IMR-90 (cell line): Measurements from ENCODE around the gene PHF21B. TPM values are rescaled to one million over a fixed set of nuclear protein-coding genes. Genes with fewer than 3 reads are reported as not detected.

ENCODE experiments used
- ATAC-seq: fragments of 200-7000 bp; cut with Tn5 transposase; 2 replicates; pipeline ENCODE4 v1.9.1; 2020; ENCODE audit warnings: low read depth, mild to moderate bottlenecking, moderate library complexity
- BruUV-seq: library from RNA; stranded (reverse); fragments of 400-500 nt; replicated peaks from 2 replicates; lab custom pipeline; 2021; lab: Mats Ljungman, UMichigan
- CTCF ChIA-PET: fragments of 300-600 bp; formaldehyde crosslinking; extraction: SDS; loops from one replicate; lab custom pipeline; 2021; ENCODE audit warnings: antibody characterized with exemption; lab: Yijun Ruan, JAX
- POLR2A ChIA-PET: fragments of 300-600 bp; sonication (Branson Sonifier 250); formaldehyde crosslinking; loops from one replicate; lab custom pipeline; 2022; ENCODE audit warnings: antibody characterized with exemption; ENCODE audit not compliant: unreplicated experiment; lab: Charles Lee
- DNase-seq: peaks from one replicate; pipeline ENCODE4 v3.0.0; 2013
- H2AFZ ChIP-seq: replicated peaks from 2 replicates; pipeline ENCODE3; 2013; ENCODE audit warnings: low read length, mild to moderate bottlenecking; ENCODE audit not compliant: poor library complexity
- H2AK5ac ChIP-seq: 2 replicates; pipeline ENCODE4 v1.6.1; 2013; ENCODE audit warnings: low read depth, low read length, inconsistent platforms
- H2AK9ac ChIP-seq: replicated peaks from 2 replicates; pipeline ENCODE3; 2013; ENCODE audit warnings: mild to moderate bottlenecking, low read depth, low read length, moderate library complexity; ENCODE audit not compliant: poor library complexity
- H2BK120ac ChIP-seq: 2 replicates; pipeline ENCODE4 v1.6.1; 2013; ENCODE audit warnings: low read depth, low read length, inconsistent platforms
- H2BK15ac ChIP-seq: 3 replicates; pipeline ENCODE4 v1.6.1; 2013; ENCODE audit warnings: low read depth, low read length, inconsistent platforms
- H2BK20ac ChIP-seq: 2 replicates; pipeline ENCODE4 v1.6.1; 2013; ENCODE audit warnings: low read depth, mild to moderate bottlenecking, inconsistent platforms, low read length, moderate library complexity
- H2BK5ac ChIP-seq: 2 replicates; pipeline ENCODE4 v1.6.1; 2013; ENCODE audit warnings: mild to moderate bottlenecking, low read depth, low read length, inconsistent platforms; ENCODE audit not compliant: poor library complexity, severe bottlenecking
- H3K14ac ChIP-seq: replicated peaks from 2 replicates; pipeline ENCODE4 v1.6.1; 2013; ENCODE audit warnings: low read depth, low read length, inconsistent platforms
- H3K18ac ChIP-seq: 2 replicates; pipeline ENCODE4 v1.6.1; 2013; ENCODE audit warnings: low read depth, low read length, control low read depth
- H3K23ac ChIP-seq: 2 replicates; pipeline ENCODE4 v1.6.1; 2013; ENCODE audit warnings: low read depth, low read length, inconsistent platforms
- H3K27ac ChIP-seq: 2 replicates; pipeline ENCODE4 v1.5.1; 2013; ENCODE audit warnings: mild to moderate bottlenecking, control low read depth, low read length; ENCODE audit not compliant: insufficient read depth
- H3K27me3 ChIP-seq: 2 replicates; pipeline ENCODE4 v1.6.1; 2013; ENCODE audit warnings: low read length; ENCODE audit not compliant: control insufficient read depth, insufficient read depth
- H3K36me3 ChIP-seq: 2 replicates; pipeline ENCODE4 v1.6.1; 2013; ENCODE audit warnings: low read length, mixed read lengths; ENCODE audit not compliant: control insufficient read depth, insufficient read depth
- H3K4ac ChIP-seq: 2 replicates; pipeline ENCODE4 v1.6.1; 2013; ENCODE audit warnings: low read depth, low read length, inconsistent platforms
- H3K4me1 ChIP-seq: 2 replicates; pipeline ENCODE4 v1.6.1; 2013; ENCODE audit warnings: low read length, mixed read lengths; ENCODE audit not compliant: control insufficient read depth, insufficient read depth
- H3K4me2 ChIP-seq: 2 replicates; pipeline ENCODE4 v1.6.1; 2013; ENCODE audit warnings: low read depth, mild to moderate bottlenecking, control low read depth, low read length, moderate library complexity
- H3K4me3 ChIP-seq: 2 replicates; pipeline ENCODE4 v1.5.1; 2013; ENCODE audit warnings: low read depth, mild to moderate bottlenecking, control low read depth, low read length, moderate library complexity; ENCODE audit not compliant: insufficient read depth
- H3K56ac ChIP-seq: 2 replicates; pipeline ENCODE4 v1.6.1; 2013; ENCODE audit warnings: low read length, inconsistent platforms; ENCODE audit not compliant: insufficient read depth; ENCODE audit errors: extremely low read depth
- H3K79me1 ChIP-seq, 2 experiments: 2 replicates each; pipeline ENCODE4 v1.6.1; 2013; ENCODE audit warnings: low read length in 2 of 2, inconsistent platforms in 1 of 2, low read depth in 1 of 2
- H3K9ac ChIP-seq: 2 replicates; pipeline ENCODE4 v1.6.1; 2013; ENCODE audit warnings: low read depth, low read length, control low read depth
- H3K9me1 ChIP-seq: 2 replicates; pipeline ENCODE4 v1.6.1; 2013; ENCODE audit warnings: low read length, inconsistent platforms; ENCODE audit not compliant: insufficient read depth
- H3K9me3 ChIP-seq: 2 replicates; pipeline ENCODE4 v1.6.1; 2013; ENCODE audit warnings: low read length; ENCODE audit not compliant: control insufficient read depth, insufficient read depth
- H4K20me1 ChIP-seq: 2 replicates; pipeline ENCODE4 v1.6.1; 2013; ENCODE audit warnings: low read length, inconsistent platforms; ENCODE audit not compliant: insufficient read depth
- H4K5ac ChIP-seq: 2 replicates; pipeline ENCODE4 v1.6.1; 2013; ENCODE audit warnings: mild to moderate bottlenecking, low read depth, low read length, control low read depth
- H4K8ac ChIP-seq, 2 experiments: 2 replicates each; pipeline ENCODE4 v1.6.1; 2013; ENCODE audit warnings: low read depth in 2 of 2, low read length in 2 of 2, control low read depth in 1 of 2, inconsistent platforms in 1 of 2
- H4K91ac ChIP-seq: 2 replicates; pipeline ENCODE4 v1.6.1; 2013; ENCODE audit warnings: low read depth, low read length, inconsistent platforms; ENCODE audit not compliant: insufficient read depth
- BHLHE40 ChIP-seq: fragments of 150-350 bp; IDR thresholded peaks from 2 replicates; pipeline ENCODE4 v1.6.1; 2016; ENCODE audit warnings: mild to moderate bottlenecking, low read depth, low read length
- CEBPB ChIP-seq: IDR thresholded peaks from 2 replicates; pipeline ENCODE4 v1.6.1; 2012; ENCODE audit warnings: low read depth, low read length, improper control_type of control experiment
- CHD1 ChIP-seq: IDR thresholded peaks from 2 replicates; pipeline ENCODE4 v1.6.1; 2012; ENCODE audit warnings: low read depth, low read length, improper control_type of control experiment
- ELK1 ChIP-seq: fragments of 150-350 bp; IDR thresholded peaks from 2 replicates; pipeline ENCODE4 v1.6.1; 2016; ENCODE audit warnings: low read depth, mild to moderate bottlenecking, low read length, moderate library complexity, borderline replicate concordance
- FOS ChIP-seq: fragments of 150-350 bp; IDR thresholded peaks from 2 replicates; pipeline ENCODE4 v1.6.1; 2016; ENCODE audit warnings: low read depth, low read length
- MAFK ChIP-seq: IDR thresholded peaks from 2 replicates; pipeline ENCODE4 v1.6.1; 2012; ENCODE audit warnings: low read depth, low read length, improper control_type of control experiment
- MAZ ChIP-seq: IDR thresholded peaks from 2 replicates; pipeline ENCODE4 v1.6.1; 2012; ENCODE audit warnings: low read depth, mild to moderate bottlenecking, low read length, improper control_type of control experiment, moderate library complexity, borderline replicate concordance
- MXI1 ChIP-seq: IDR thresholded peaks from 2 replicates; pipeline ENCODE4 v1.6.1; 2012; ENCODE audit warnings: low read depth, mild to moderate bottlenecking, low read length, moderate library complexity, borderline replicate concordance
- NFE2L2 ChIP-seq: fragments of 150-350 bp; IDR thresholded peaks from 2 replicates; pipeline ENCODE4 v1.6.1; 2016; ENCODE audit warnings: low read depth, mild to moderate bottlenecking, low read length
- POLR2A ChIP-seq: IDR thresholded peaks from 2 replicates; pipeline ENCODE4 v1.6.1; 2012; ENCODE audit warnings: mild to moderate bottlenecking, low read depth, low read length
- RAD21 ChIP-seq: IDR thresholded peaks from 2 replicates; pipeline ENCODE4 v1.6.1; 2012; ENCODE audit warnings: low read length, improper control_type of control experiment
- RCOR1 ChIP-seq: IDR thresholded peaks from 2 replicates; pipeline ENCODE4 v1.6.1; 2012; ENCODE audit warnings: mild to moderate bottlenecking, low read length, improper control_type of control experiment; ENCODE audit not compliant: insufficient replicate concordance
- RFX5 ChIP-seq: IDR thresholded peaks from 2 replicates; pipeline ENCODE4 v1.8.0; 2012; ENCODE audit warnings: low read depth, mild to moderate bottlenecking, low read length, moderate library complexity
- SMC3 ChIP-seq: fragments of 150-350 bp; IDR thresholded peaks from 2 replicates; pipeline ENCODE4 v1.6.1; 2016; ENCODE audit warnings: low read depth, mild to moderate bottlenecking, antibody characterized with exemption, low read length, moderate library complexity
- WGBS, 2 experiments: methylation state at CpG; one replicate each; pipeline versions ENCODE4 v1.1.5 to v1.1.7; 2013; ENCODE audit warnings: missing lambda C conversion rate in 2 of 2; ENCODE audit not compliant: insufficient read length in 1 of 2; ENCODE audit errors: extremely low coverage in 2 of 2; 5-methylcytosine and 5-hydroxymethylcytosine counted together
- dilution Hi-C: fragments of 300-500 bp; cut with HindIII; formaldehyde crosslinking; loops from one replicate; pipeline ENCODE4 v1.14.3; 2018; ENCODE audit warnings: low sequenced_read_pairs; ENCODE audit not compliant: unreplicated experiment
- in situ Hi-C: fragments of 300-500 bp; cut with MboI; formaldehyde crosslinking; loops from 3 replicates; pipeline ENCODE4 v1.14.3; 2019; ENCODE audit warnings: low sequenced_read_pairs, inconsistent platforms, mixed read lengths
- intact Hi-C: fragments of 100-400 bp; cut with micrococcal nuclease; formaldehyde crosslinking; loops from 2 replicates; pipeline ENCODE4 v1.10.0; 2022
- polyA plus RNA-seq, 3 experiments: library from polyadenylated mRNA; depleted of rRNA; stranded (reverse); fragments of >200 nt; gene quantifications; 2 replicates each; pipeline ENCODE4 v1.2.3, GENCODE V29; 2012; ENCODE audit warnings: low replicate concordance in 1 of 3
- total RNA-seq: library from RNA; depleted of rRNA; stranded (reverse); fragments of >200 nt; gene quantifications from 2 replicates; pipeline ENCODE4 v1.2.3, GENCODE V29; 2012

Gene PHF21B
- total and polyA plus RNA-seq, 2 of the 4 experiments (the other 2 are of a cell fraction) = 0.02 TPM; not detected in 1

DNA sequence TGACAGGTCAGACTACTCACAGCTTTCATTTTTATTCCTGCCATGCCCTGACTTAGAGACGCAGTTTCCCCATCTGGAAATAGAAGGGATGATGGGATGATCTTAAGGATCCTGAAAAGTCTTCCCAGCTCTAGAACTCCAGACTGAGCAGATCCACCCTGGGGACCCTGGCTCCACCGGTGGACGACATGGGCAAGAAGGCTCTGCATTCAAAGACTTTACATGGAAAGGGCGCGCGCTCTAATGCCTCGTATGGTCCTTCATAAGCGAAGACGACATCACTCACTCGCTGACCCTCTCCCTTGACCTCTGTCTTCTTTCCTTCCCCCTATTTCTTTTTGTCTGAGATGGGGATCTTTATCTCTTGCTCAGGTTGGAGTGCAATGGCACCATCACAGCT, 24.4 kb upstream of the PHF21B start:
- no peak overlapping the region for H2AK5ac ChIP-seq
- intact Hi-C loops = no loop called here
- in situ Hi-C loops = no loop called here

More for the DNA sequence above, 24.4 kb upstream of the PHF21B start:
- TF ChIP-seq FOS (no peak), RAD21 (no peak), RCOR1 (no peak), POLR2A (no peak), MXI1 (no peak), CHD1 (no peak), BHLHE40 (no peak), CEBPB (no peak), MAFK (no peak), ELK1 (no peak), SMC3 (no peak), MAZ (no peak), RFX5 (no peak), NFE2L2 (no peak)
- no peak overlapping the region for H4K91ac ChIP-seq
- H3K4me1 ChIP-seq = no peaks in the 10 kb centered on the region; the same call in 1 of the 2 replicates
- H4K8ac ChIP-seq = no peak overlapping the region
- H2BK20ac ChIP-seq = no peak overlapping the region
- H3K36me3 ChIP-seq = no peaks in the 10 kb centered on the region
- no peak overlapping the region for H3K4ac ChIP-seq
- no peak overlapping the region for H2AK9ac ChIP-seq
- H4K20me1 ChIP-seq = no peaks in the 10 kb centered on the region
- H3K9me3 ChIP-seq = peaks cover 3% of the 10 kb centered on the region; the same call in 1 of the 2 replicates
- H4K5ac ChIP-seq = no peak overlapping the region
- ATAC-seq (no peak), DNase-seq (no peak)
- no peak overlapping the region for H2AFZ ChIP-seq
- no peak overlapping the region for H3K14ac ChIP-seq
- no peak overlapping the region for H3K56ac ChIP-seq
- no peak overlapping the region for H3K4me3 ChIP-seq
- no peak overlapping the region for H3K27ac ChIP-seq
- no peak overlapping the region for H2BK5ac ChIP-seq
- no peak overlapping the region for H3K4me2 ChIP-seq
- BruUV-seq = no TSS peak
- H3K79me1 ChIP-seq = no peaks in the 10 kb centered on the region
- no peak overlapping the region for H3K18ac ChIP-seq
- H2BK15ac ChIP-seq = no peak overlapping the region
- no peak overlapping the region for H3K23ac ChIP-seq
- H2BK120ac ChIP-seq = no peak overlapping the region
- POLR2A ChIA-PET = no interaction called here
- peaks cover 37% of the 10 kb centered on the region for H3K27me3 ChIP-seq
- no peaks in the 10 kb centered on the region for H3K9me1 ChIP-seq
- H3K9ac ChIP-seq = no peak overlapping the region
- no CpG with 5 or more reads among the region's 10 CpGs for WGBS, 2 experiments
- CTCF ChIA-PET = no interaction called here
- dilution Hi-C loops = no loop called here
